Activated gamma-delta T cell treated with anti-CD3 and anti-CD28 coated beads, Interleukin-2, amount 50 U/mL, for 16 hours (primary cell): ENCODE data around the gene LAP3.
A peak's percentile ranks its signal among the peaks of the same experiment; 100 is the strongest.
"Not testable (repeated sequence)": the region's sequence is repeated elsewhere in the genome, so short reads cannot be mapped to it uniquely, and the experiment has no call there.

Experiments used
- DNase-seq: peaks from one replicate; pipeline ENCODE4 v3.0.0-alpha.2; 2020; ENCODE audit warnings: low read depth

Gene LAP3

DNA sequence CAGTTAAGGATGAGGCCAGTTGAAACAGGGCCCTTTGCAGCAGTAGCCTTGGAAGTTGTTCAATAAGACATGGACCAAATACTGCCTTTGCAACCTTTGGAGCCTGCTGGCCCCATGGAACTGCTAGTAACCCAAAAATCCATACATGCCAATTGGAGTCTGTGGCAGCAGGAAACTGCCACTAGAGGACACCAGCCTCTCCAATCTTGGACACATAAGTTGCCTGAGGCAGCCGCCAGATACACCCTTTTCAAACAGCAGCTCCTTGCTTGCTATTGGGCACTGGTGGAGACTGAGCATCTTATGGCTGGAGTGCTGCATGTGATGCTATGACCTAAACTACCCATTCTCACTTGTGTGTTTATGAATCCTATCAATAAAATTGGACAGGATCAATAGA lies 14.8 kb upstream of the LAP3 start:
- no peak for DNase-seq

DNA sequence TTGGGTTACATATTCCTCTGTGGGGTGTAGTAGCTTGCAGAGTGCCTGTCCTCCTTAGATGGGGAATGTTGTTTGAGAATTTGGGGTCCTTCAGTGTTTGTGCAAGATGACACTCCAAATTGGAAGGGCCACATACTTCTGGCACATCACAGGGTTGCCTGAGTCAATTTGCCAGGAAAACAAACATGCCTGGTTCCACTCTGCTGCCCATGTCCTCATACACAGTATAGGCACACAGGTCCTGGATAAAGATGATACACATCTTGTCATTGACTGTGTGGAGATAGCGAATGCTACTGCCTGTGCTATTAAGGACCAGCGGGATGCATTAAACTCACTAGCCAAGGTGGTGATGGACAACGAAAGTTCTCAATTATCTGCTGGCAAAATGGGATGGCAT lies 11.2 kb upstream of the LAP3 start:
- no peak for DNase-seq

DNA sequence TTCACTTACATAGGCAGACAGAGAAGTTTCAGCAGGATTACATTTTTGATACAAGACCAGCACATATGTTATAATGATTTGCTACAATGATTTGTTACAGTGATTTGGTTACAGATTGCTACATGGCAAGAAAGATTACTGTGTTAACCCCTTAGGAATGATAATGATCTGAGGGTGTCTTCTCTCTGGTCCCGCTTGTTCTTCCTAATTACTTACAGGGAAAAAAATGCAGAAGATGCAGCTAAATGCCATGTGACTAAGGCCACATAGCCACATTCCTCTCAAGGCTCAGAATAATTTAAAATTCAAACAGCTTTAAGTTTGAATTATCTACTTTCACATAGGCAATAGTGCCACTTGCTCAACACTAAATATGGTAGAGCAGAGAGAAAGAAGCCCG lies 9.7 kb upstream of the LAP3 start:
- DNase-seq = no peak

DNA sequence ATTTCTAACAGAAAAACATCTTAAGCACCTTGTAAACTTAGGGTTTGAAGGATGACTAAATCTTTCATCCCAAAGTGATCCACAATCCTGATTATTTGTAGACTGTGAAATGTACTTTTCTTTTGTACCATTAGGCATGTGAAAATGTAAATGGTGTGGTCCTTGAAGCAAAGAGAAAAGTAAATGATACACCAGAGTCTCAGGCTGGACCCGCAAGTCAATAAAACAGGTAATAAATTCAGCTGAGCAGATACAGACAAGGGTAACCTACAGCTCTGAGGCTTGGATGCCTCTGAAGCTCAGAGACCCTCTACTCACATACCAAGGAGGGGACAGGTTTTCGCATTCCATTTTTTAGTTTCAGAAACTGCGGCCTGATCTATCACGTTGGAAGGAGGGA lies 2.8 kb upstream of the LAP3 start:
- DNase-seq = no peak

DNA sequence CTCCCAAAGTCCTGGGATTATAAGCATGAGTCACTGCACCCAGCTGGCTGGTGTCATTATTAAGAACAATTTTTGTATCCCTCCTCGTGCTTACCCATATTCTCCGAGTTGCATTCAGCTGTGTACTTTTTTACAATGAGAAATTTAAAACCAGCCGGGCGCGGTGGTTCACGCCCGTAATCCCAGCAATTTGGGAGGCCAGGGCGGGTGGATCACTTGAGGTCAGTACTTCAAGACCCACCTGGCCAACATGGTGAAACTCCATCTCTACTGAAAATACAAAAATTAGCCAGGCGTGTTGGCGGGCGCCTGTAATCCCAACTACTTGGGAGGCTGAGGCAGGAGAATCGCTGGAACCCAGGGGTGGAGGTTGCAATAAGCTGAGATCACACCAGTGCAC lies 1.8 kb upstream of the LAP3 start:
- not testable (repeated sequence) for DNase-seq

DNA sequence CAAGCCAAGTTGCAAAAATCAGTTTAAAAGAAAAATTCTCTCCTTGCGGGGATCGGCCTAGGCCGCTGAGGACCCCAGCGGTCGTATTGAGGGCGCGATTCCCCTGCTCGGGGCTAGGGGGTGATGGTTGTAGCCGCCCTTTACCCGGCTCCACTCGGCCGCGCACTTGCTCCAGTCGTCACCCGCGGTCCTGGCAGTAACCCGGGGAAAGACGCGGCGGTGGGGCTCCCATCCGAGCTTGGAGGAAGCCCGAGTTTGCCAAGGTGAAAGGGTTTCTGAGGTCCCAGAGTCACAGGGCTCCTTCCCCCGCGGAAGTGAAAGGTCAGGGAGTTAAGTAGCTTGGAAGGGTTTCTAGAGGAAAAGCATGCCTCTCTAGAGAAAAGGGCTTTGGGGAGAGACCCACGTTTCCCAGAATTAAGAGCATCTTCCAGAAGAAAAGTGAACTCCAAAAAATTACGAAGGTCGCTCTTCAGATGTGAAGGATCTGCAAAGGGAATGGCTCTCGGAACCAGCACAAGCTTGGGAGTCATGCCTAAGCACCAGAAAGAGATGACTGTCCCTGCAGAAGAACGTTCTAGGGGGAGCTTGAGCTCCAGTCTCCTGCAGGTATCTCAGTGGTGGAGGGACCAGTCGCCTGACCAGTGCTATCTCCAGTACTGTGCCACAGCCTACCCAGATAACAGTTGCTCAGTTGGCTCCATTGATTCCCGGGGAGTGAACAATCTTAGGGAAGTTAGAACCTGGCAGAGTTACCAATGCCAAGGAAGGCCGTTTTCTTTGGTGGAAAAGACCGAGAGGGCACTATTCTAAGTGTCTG lies 875 bp downstream of the LAP3 start:
- DNase-seq = peak; percentile 12

DNA sequence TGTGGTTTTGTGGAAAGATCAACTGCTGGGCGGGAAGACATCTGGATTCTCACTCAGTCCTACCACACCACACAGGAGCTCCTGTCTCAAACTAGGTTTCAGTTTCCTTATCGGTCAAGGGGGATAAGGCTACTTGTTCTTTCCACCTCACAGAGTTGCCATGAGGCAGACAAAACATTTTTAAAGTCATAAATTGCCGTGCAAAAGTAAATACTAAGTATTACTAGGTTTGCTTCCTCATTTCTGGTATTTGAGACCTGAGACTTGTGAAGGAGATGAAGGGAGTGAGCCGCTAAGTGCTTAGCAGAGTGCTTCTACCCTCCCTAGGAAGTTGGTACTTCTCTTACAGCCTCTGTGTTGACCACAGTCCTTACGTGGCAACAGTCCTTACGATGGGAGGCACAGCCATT lies 1.5 kb downstream of the LAP3 start:
- no peak for DNase-seq

DNA sequence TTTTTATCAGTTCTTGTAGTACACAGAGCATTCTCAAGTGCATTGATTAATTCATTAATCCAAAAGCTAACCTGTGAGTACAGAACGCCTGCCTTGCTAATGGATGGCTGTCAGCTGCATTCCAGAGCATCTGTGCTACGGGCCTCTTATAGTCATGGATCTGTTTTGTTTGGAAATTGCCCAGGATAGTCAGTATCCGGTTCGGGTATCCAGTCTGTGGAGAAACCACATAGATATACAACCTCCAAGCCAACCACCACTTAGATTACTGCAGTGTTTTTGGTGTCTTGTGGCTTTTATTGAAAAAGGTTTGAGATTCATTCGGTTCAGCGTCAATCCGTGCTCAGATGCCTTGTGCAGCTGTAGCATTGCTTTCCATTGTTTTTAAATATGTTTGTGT lies 4.0 kb downstream of the LAP3 start:
- no peak for DNase-seq

DNA sequence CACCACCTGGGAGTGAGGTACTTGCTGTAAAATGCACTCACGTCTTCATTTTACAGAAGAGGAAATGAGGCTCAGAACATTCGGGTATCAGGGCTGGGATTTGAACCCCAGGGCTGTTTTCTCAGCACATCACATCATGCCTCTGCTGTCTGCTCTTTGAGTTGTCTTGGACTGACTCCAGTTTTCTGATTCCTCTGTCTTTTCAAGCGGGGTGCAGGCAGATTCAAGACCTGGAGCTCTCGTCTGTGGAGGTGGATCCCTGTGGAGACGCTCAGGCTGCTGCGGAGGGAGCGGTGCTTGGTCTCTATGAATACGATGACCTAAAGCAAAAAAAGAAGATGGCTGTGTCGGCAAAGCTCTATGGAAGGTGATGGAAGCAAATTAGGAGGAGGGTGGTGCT lies 6.3 kb downstream of the LAP3 start:
- DNase-seq = no peak

DNA sequence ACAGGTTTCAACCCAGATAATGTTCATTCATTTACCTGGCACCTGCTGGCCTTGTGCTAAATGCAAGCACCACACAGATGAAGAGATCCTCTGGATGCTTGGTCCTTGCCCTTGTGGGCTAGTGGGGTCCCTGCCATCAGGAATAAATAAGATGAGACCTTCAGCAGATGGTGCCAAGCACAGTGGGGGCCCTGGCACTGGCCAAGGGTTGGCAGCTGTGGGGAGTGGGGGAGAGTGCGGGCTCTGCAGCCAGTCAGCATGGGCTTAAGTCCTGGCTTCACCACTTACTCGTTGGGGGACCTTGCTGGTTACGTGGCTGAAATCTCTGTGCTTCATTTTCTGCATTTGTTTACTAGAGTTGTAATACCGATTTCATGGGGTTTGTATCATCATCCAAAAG lies 6.9 kb downstream of the LAP3 start:
- DNase-seq = no peak

DNA sequence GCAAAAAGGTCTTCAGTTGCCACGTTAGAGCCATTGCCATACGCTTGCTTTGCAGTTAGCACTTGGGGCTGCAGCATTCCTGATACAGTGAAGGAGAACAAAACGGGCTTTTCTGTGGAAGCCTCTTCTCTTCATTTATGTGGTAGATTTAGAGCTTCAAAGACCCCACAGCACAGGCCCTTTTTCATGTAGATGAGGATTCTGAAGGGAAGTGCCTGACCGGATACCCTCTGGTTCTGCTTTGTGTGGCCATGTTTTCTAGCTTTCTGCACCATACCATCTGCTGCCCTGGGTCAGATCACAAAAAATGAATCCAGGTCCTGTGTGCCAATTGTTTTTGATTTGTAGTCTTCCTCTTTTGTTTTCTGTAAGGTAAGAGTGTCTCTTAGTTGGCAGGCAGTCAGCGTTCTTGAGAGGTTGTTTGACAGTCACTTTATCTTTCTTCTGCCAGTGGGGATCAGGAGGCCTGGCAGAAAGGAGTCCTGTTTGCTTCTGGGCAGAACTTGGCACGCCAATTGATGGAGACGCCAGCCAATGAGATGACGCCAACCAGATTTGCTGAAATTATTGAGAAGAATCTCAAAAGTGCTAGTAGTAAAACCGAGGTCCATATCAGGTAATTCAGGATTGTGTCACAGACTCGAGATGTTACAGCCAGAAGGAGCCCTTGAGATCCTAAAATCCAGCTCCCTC lies 7.7 kb downstream of the LAP3 start:
- DNase-seq = no peak

DNA sequence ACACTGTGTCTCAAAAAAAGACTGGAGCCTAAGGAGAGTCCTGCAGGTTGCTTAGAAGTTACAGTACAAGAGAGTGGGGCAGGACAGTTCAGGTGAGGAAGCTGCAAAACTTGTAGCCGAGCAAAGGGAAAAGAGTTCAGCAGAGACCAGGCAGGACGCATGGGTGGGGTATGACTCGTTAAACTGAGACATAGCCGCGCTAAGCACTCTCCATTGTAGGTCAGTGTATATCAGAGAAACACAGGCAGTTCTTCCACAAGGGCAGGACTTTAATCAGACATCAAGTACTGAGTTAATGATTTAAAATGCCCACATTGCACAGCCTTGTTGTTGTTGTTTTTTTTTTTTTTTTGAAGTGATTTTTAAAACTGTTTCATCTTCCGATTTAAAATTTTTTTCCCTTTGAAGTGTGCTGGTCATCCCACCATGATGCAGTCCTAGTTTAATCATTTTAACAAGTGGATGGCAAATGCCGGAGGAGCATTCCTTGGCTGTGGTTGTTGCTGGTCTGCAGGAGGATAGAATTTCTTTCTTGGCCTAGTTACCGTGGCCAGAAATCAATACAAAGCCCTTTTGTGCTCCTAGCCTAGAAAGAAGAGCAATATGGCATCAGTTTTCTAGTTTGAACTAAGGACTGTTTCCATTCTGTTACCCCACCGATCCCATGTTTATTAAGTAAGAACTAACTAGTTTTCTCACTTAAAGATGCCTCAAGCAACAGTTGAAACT lies 10.3 kb downstream of the LAP3 start:
- DNase-seq = no peak

DNA sequence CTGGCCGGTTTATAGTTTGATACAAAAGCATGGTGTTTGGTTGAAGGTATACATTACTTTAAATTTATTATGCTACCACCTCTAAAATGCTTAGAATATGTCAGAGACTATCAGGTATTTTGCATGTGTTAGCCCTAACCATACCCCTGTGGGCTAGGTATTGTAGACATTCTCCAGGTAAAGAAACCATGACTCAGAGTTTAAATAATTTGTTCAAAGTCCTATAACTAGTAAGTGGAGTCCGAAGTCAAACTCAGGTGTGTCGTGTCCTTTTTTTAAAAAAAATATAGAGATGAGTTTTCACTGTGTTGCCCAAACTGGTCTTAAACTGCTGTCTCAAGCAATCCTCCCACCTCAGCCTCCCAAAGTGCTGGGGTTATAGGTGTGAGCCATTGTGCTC lies 12.4 kb downstream of the LAP3 start:
- no peak for DNase-seq

DNA sequence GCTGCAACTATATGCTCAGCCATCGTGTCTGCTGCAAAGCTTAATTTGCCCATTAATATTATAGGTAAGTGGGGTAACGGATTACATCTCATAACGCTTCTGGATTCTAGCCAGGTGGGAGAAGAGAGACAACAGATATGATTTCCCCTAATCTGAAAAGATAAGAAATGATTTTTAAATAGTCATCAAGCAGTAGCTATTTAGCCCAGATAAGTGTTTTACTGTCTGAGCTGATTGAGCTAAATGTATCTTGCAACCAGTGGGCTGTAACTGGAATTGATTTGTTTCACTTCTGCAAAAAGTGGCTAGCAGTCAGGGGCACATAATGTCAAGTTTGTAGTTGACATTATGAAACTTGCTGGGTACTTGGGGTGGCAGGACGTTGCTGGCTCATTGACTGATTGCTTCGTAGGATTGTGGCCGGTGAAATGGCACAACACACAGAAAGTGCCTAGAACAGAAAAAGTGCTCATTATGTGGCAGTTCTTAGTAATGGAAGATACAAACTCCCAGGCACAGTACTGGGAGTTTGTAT lies 18.5 kb downstream of the LAP3 start:
- no peak for DNase-seq

DNA sequence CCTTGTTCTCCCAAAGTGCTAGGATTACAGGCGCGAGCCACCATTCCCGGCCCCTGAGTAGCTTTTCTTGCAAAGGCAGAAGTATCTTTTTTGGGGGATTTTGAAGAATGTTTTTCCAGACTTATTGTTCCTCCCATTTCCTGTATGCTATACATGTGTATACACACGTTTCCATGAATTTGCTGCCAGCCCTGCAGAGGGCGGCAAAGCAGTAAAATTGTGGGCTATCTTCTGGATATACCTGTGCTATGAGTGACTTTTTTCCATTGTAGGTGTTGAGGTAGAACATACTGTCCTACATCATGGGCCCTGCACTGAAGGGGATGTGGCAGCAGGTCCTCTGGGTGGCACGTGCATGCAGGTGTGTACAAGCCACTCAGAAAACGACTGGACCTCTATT lies 20.5 kb downstream of the LAP3 start:
- DNase-seq = no peak

DNA sequence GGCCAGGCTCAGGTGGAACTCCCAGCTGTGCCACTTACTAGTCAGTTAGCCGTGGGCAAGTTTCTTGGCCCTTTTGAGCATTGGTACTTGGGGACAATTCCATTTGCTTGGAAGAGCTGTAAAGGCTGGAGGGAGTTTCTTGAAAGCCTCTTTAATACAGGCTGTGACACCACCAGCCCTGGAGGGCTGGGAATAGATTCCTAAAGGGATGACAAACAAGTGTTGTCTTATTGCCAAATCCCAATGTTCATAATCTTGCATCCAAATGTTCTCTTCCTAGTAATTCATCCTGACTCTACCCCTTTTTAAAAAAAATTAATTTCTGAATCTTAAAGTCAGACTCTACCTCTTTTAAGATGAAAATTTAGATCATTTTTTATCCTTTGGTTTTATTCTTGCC lies 22.8 kb downstream of the LAP3 start:
- DNase-seq = no peak

DNA sequence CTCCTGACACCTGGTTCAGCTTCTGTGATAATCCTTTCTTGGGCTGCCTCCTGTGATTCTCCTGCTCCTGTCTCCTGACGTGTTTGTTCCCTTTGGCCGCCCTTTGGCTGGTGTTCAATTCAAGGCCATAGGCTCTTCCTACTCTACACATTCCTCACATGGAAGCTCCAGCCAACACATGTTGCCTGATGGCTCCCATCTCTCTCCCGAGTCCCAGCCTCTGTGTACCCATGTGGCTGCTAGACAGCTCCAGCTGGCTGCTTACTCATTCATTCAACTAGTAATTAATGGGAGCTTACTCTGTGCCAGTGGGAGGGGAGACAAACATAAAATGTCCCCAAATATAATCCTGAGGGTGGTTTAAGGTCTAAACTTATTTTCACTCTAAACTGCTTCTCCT lies 28.2 kb downstream of the LAP3 start:
- DNase-seq = no peak

DNA sequence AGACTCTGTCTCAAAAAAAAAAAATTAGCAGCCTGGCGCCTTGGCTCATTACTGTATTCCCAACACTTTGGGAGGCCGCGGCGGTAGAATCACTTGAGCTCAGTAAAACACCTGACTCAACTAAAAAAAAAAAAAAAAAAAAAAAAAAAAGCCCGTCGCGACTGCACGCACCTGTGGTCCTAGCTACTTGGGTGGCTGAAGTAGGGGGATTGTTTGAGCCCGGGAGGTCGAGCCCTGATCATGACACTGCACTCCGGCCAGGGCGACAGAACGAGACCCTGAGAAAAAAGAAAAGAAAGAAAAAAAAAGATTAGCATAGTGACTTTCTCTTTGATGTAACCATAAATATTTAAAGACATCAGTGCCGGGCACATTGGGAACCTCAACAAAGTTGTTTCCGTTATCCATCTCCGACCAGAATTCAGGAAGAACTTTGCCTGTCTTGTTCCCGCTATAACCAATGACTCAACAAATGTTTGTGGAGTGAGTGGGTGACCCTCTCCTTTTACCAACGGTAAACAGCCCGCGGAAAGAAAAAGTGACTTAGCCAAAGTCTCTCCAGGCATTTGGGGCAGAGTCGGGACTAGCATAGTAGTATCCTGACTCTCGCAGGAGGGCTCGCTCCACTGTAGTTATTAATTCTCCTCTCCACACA lies 36.9 kb downstream of the LAP3 start:
- DNase-seq = no peak

DNA sequence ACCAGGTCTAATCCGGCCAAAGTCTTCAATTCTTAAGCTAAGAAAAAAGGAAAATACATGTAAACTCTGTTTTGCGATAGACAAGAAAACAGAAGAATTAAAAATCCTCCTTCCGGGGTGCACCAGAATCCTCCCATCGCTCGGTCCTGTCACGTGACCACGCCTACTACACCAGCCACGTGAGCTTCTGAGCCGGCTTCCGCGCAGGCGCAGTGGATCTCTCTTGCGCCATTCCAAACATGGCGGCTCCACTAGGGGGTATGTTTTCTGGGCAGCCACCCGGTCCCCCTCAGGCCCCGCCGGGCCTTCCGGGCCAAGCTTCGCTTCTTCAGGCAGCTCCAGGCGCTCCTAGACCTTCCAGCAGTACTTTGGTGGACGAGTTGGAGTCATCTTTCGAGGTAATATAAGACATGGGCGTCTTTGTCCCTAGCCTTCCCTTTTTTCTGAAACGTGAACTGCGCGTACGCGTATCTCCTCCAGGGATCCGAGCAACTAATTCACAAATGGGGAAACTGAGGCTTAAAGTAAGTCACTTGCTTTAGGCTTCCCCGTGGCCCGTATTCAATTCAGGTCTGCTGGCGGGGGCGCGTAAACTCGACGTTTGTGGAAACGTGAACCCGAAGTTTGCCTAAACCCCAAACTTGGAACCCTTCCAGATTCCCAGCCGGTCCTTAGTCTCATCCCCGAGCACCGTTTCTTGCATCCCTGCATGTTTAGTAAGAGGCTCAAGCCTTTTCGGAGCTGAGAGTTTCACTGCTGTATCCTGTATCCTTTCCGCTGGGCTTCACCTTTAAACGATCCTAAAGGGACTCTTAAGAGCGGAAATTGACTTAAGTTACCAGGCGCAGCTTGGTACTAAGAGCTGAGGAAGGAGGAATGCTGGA lies 37.7 kb downstream of the LAP3 start, which contains the start of gene MED28:
MED28 (plus strand) TSS at position 226 of the 884 bp plus-strand sequence; CDS start at position 240, 14 bp downstream.
- DNase-seq = peak; percentile 94

DNA sequence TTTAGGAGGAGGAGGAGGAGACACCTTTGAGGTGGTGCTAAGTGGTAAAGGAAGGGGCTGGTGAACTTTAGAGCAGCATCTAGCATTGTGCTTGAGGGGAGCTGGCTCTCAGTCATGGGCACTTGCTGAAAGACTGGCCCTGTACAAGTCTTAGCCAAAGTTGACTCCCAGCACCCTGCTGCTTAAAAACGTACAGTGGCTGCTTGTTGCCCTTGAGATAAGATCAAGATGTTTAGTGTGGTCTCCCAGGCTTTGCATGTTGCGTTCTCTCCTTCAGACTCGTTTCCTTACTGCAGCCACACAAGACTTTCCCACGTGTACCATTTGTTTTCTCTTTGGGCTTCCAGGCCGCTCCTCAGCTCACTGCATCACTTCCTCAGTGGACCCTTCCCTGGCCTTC lies 39.3 kb downstream of the LAP3 start:
- DNase-seq = no peak

DNA sequence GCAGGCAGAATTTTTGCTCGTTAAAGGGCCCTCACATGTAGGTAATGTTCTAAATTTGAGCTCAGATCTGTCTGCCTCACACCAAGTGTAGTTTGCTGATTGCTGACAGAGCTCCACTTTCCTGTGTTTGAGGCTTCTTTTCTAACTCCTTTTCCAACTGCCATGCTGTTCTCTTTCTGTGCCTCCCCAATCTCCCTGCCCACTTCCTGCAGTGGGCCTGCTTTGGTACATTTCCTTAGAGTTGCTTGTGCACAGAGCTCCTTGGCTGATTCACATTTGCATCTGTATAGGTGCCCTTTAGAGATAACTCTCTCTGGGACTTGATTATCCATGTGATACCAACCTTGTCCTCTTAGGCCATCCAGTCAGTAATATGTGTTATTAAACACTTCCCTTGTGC lies 41.9 kb downstream of the LAP3 start:
- no peak for DNase-seq
